Stromal cell of bone marrow (primary cell): Measurements from ENCODE around the gene CBFA2T2.
A peak's percentile ranks its signal among the peaks of the same experiment; 100 is the strongest.
"Not testable (repeated sequence)": the region's sequence is repeated elsewhere in the genome, so short reads cannot be mapped to it uniquely, and the experiment has no call there.

Experiments
- DNase-seq: peaks from one replicate; pipeline ENCODE4 v3.0.0-alpha.2; 2012; ENCODE audit warnings: low read depth

CBFA2T2 gene

GRCh38 chr20:33549229-33549999 is 59.5 kb downstream of the CBFA2T2 start:
- DNase-seq: no peak

GRCh38 chr20:33551778-33552177 is 61.9 kb downstream of the CBFA2T2 start:
- DNase-seq: peak; percentile 21

- no peak for DNase-seq
These were observed 62.6 kb downstream of the CBFA2T2 start for GRCh38 chr20:33552519-33552918.

- no peak for DNase-seq
These were observed 63.6 kb downstream of the CBFA2T2 start for GRCh38 chr20:33553516-33553915.

GRCh38 chr20:33554914-33555420 is 65.1 kb downstream of the CBFA2T2 start:
- DNase-seq: peak; percentile 92

- no peak for DNase-seq
These were observed 65.9 kb downstream of the CBFA2T2 start for GRCh38 chr20:33555755-33556154.

- no peak for DNase-seq
These were observed 66.3 kb downstream of the CBFA2T2 start for GRCh38 chr20:33556246-33556645.

- DNase-seq: no peak
These were observed 68.7 kb downstream of the CBFA2T2 start for GRCh38 chr20:33558348-33559144.

- DNase-seq: no peak
These were observed 69.3 kb downstream of the CBFA2T2 start for GRCh38 chr20:33559212-33559611.

- no peak for DNase-seq
These were observed 70.1 kb downstream of the CBFA2T2 start for GRCh38 chr20:33560026-33560425.

GRCh38 chr20:33561053-33561452 is 71.2 kb downstream of the CBFA2T2 start:
- not testable (repeated sequence) for DNase-seq

GRCh38 chr20:33561692-33562601 is 72.1 kb downstream of the CBFA2T2 start:
- DNase-seq: peak; percentile 68

- no peak for DNase-seq
These were observed 73.9 kb downstream of the CBFA2T2 start for GRCh38 chr20:33563788-33564187.

- DNase-seq: no peak
These were observed 77.1 kb downstream of the CBFA2T2 start for GRCh38 chr20:33566781-33567603.

GRCh38 chr20:33567949-33568348 is 78.1 kb downstream of the CBFA2T2 start:
- DNase-seq: no peak

- no peak for DNase-seq
These were observed 78.5 kb downstream of the CBFA2T2 start for GRCh38 chr20:33568378-33568777.

GRCh38 chr20:33568868-33569801 is 79.2 kb downstream of the CBFA2T2 start:
- peak; percentile 34 for DNase-seq

- DNase-seq: no peak
These were observed 80.0 kb downstream of the CBFA2T2 start for GRCh38 chr20:33569802-33570391.

GRCh38 chr20:33570743-33571142 is 80.8 kb downstream of the CBFA2T2 start:
- no peak for DNase-seq

GRCh38 chr20:33573268-33573667 is 83.4 kb downstream of the CBFA2T2 start:
- DNase-seq: not testable (repeated sequence)
